ENCODE data around the gene ABCD1. TPM values are rescaled to one million over a fixed set of nuclear protein-coding genes. Genes with fewer than 3 reads are reported as not detected.
"Not testable (repeated sequence)": the region's sequence is repeated elsewhere in the genome, so short reads cannot be mapped to it uniquely, and the experiment has no call there.

Gene ABCD1
- total and polyA plus RNA-seq, 4 donors: 4.0 to 10.8 (median 7.6) TPM

GRCh38 chrX:153697924-153698865 is 26.5 kb upstream of the ABCD1 start:
- H3K36me3 ChIP-seq (ENCODE audit: control insufficient read depth in 4 of 4, insufficient read depth in 3 of 4, low read depth in 1 of 4, low read length in 3 of 4): peaks cover 0 to 18% (median 2%) of the 10 kb centered on the region in 4 donors
- DNase-seq (ENCODE audit: low spot score): no peak
- WGBS: 93% methylated on average over 14 of the region's 16 CpGs

GRCh38 chrX:153699210-153699783 is 25.4 kb upstream of the ABCD1 start:
- DNase-seq (ENCODE audit: low spot score); H3K27me3 ChIP-seq (ENCODE audit: control insufficient read depth in 4 of 4, insufficient read depth in 4 of 4, low read length in 3 of 4); H3K27ac ChIP-seq (ENCODE audit: low read depth in 1 of 2, low read length in 2 of 2); H3K9me3 ChIP-seq (ENCODE audit: control insufficient read depth in 4 of 4, low read length in 3 of 4); H3K9ac ChIP-seq (ENCODE audit: low read depth in 1 of 2, low read length in 2 of 2); H3K4me3 ChIP-seq (ENCODE audit: low read depth in 1 of 3, low read length in 3 of 3); H3K4me1 ChIP-seq (ENCODE audit: control insufficient read depth in 4 of 4, insufficient read depth in 4 of 4, low read length in 3 of 4): not testable (repeated sequence)
- WGBS: 81% methylated on average over 16 of the region's 16 CpGs
- H3K36me3 ChIP-seq (ENCODE audit: control insufficient read depth in 4 of 4, insufficient read depth in 3 of 4, low read depth in 1 of 4, low read length in 3 of 4): peaks cover 0 to 23% (median 4%) of the 10 kb centered on the region in 4 donors

More at GRCh38 chrX:153697924-153698865, 26.5 kb upstream of the ABCD1 start:
- no peak for TF ChIP-seq HNF4A (conservative IDR thresholded peaks at IDR 0.05)
- TF ChIP-seq JUND (IDR thresholded peaks at IDR 0.05): no peak
- no peak for TF ChIP-seq MAX (IDR thresholded peaks at IDR 0.05)
- TF ChIP-seq TAF1 (conservative IDR thresholded peaks at IDR 0.05): no peak
- no peak for TF ChIP-seq SP1 (IDR thresholded peaks at IDR 0.05)
- TF ChIP-seq FOXA2 (IDR thresholded peaks at IDR 0.05): no peak
- no peak for TF ChIP-seq RAD21 (IDR thresholded peaks at IDR 0.05)
- TF ChIP-seq YY1 (IDR thresholded peaks at IDR 0.05): no peak
- no peak for TF ChIP-seq NR2F2 (IDR thresholded peaks at IDR 0.05)
- TF ChIP-seq FOXA1 (IDR thresholded peaks at IDR 0.05): no peak
- no peak for TF ChIP-seq ZBTB33 (IDR thresholded peaks at IDR 0.05)
- no peak for TF ChIP-seq RXRA (IDR thresholded peaks at IDR 0.05)
- Histone ChIP-seq H3K4me3 (ENCODE audit: low read depth in 1 of 3, low read length in 3 of 3) (no peak overlapping the region), H3K27me3 (ENCODE audit: control insufficient read depth in 4 of 4, insufficient read depth in 4 of 4, low read length in 3 of 4) (no peaks in the 10 kb centered on the region), H3K4me1 (ENCODE audit: control insufficient read depth in 4 of 4, insufficient read depth in 4 of 4, low read length in 3 of 4) (no peaks in the 10 kb centered on the region), H3K27ac (ENCODE audit: low read depth in 1 of 2, low read length in 2 of 2) (no peak overlapping the region), H3K9ac (ENCODE audit: low read depth in 1 of 2, low read length in 2 of 2) (no peak overlapping the region), H3K9me3 (ENCODE audit: control insufficient read depth in 4 of 4, low read length in 3 of 4) (no peaks in the 10 kb centered on the region)

- not testable (repeated sequence) for H3K27me3 ChIP-seq (ENCODE audit: control insufficient read depth in 4 of 4, insufficient read depth in 4 of 4, low read length in 3 of 4); H3K4me1 ChIP-seq (ENCODE audit: control insufficient read depth in 4 of 4, insufficient read depth in 4 of 4, low read length in 3 of 4); H3K27ac ChIP-seq (ENCODE audit: low read depth in 1 of 2, low read length in 2 of 2); H3K9ac ChIP-seq (ENCODE audit: low read depth in 1 of 2, low read length in 2 of 2); H3K9me3 ChIP-seq (ENCODE audit: control insufficient read depth in 4 of 4, low read length in 3 of 4); H3K4me3 ChIP-seq (ENCODE audit: low read depth in 1 of 3, low read length in 3 of 3); DNase-seq (ENCODE audit: low spot score)
- H3K36me3 ChIP-seq (ENCODE audit: control insufficient read depth in 4 of 4, insufficient read depth in 3 of 4, low read depth in 1 of 4, low read length in 3 of 4): peaks cover 0 to 23% (median 4%) of the 10 kb centered on the region in 4 donors
- WGBS: 74% methylated on average over 18 of the region's 18 CpGs
These were observed 24.8 kb upstream of the ABCD1 start for GRCh38 chrX:153699784-153700371.

Data from liver (tissue), 9 donors.